A549 (cell line): ENCODE data around the gene MRPL36. TPM values are rescaled to one million over a fixed set of nuclear protein-coding genes. Genes with fewer than 3 reads are reported as not detected.

Experiments used
- ATAC-seq, 2 experiments: fragments of 200-7000 bp in 1 of 2; fragments of >200 bp in 1 of 2; cut with Nextera tagmentation in 1 of 2; cut with Tn5 transposase in 1 of 2; 3 replicates each; pipeline versions ENCODE4 v1.8.0 to v1.9.1; 2018 to 2020; ENCODE audit warnings: mild to moderate bottlenecking in 1 of 2, moderate library complexity in 1 of 2
- CTCF ChIA-PET: fragments of 300-600 bp; sonication (Branson Sonifier 250); formaldehyde crosslinking; extraction: SDS; loops from one replicate; lab custom pipeline; 2021; ENCODE audit warnings: antibody characterized with exemption, inconsistent platforms; lab: Yijun Ruan, JAX
- POLR2A ChIA-PET: fragments of 350-600 bp; formaldehyde crosslinking; extraction: SDS; loops from one replicate; lab custom pipeline; 2021; ENCODE audit warnings: antibody characterized with exemption, inconsistent platforms; lab: Yijun Ruan, JAX
- DNase-seq, 2 experiments: peaks; one replicate each; pipeline versions ENCODE4 v3.0.0 to v3.0.0-alpha.2; 2011 to 2016; ENCODE audit warnings: low read depth in 1 of 2, low spot score in 1 of 2
- FAIRE-seq: peaks from 2 replicates; lab custom pipeline; 2011; peaks lifted over from hg19 to GRCh38; lab: Jason Lieb, UNC
- H3K27ac ChIP-seq, 2 experiments: fragments of >200 bp; sonication (Bioruptor Twin); formaldehyde crosslinking; 3 replicates each; pipeline ENCODE4 v1.5.1; 2016 to 2017
- H3K4me1 ChIP-seq: fragments of >200 bp; sonication (Bioruptor Twin); formaldehyde crosslinking; 3 replicates; pipeline ENCODE4 v1.6.1; 2016
- H3K4me2 ChIP-seq: fragments of >200 bp; sonication (Bioruptor Twin); formaldehyde crosslinking; 3 replicates; pipeline ENCODE4 v1.6.1; 2016
- H3K4me3 ChIP-seq: fragments of >200 bp; sonication (Bioruptor Twin); formaldehyde crosslinking; 3 replicates; pipeline ENCODE4 v1.5.1; 2016
- H3K9me3 ChIP-seq: fragments of >200 bp; sonication (Bioruptor Twin); formaldehyde crosslinking; 3 replicates; pipeline ENCODE4 v1.6.1; 2016
- ATOH8 ChIP-seq: fragments of 250-450 bp; sonication (Bioruptor Pico); IDR thresholded peaks from 2 replicates; pipeline ENCODE4 v1.5.0; 2020; ENCODE audit warnings: low read depth, mild to moderate bottlenecking, moderate library complexity
- CTCF ChIP-seq: fragments of >200 bp; sonication (Bioruptor Twin); formaldehyde crosslinking; IDR thresholded peaks from 3 replicates; pipeline ENCODE4 v1.5.1; 2016
- E2F6 ChIP-seq: IDR thresholded peaks from 2 replicates; pipeline ENCODE4 v1.6.1; 2012; ENCODE audit warnings: low read depth, borderline replicate concordance
- EHF ChIP-seq: fragments of 250-450 bp; sonication (Bioruptor Pico); IDR thresholded peaks from 2 replicates; pipeline ENCODE4 v1.5.0; 2020; ENCODE audit warnings: mild to moderate bottlenecking
- EHMT2 ChIP-seq: fragments of 200-600 bp; sonication (generic); IDR thresholded peaks from 2 replicates; pipeline ENCODE4 v1.6.1; 2016; ENCODE audit warnings: antibody characterized with exemption, low read depth, mild to moderate bottlenecking, moderate library complexity
- ESRRA ChIP-seq: fragments of 150-350 bp; IDR thresholded peaks from 2 replicates; pipeline ENCODE4 v1.6.1; 2014; ENCODE audit warnings: mild to moderate bottlenecking, low read length, borderline replicate concordance
- FOSB ChIP-seq: fragments of 250-450 bp; sonication (Bioruptor Pico); IDR thresholded peaks from 2 replicates; pipeline ENCODE4 v1.5.0; 2020; ENCODE audit warnings: mild to moderate bottlenecking, moderate library complexity
- FOSL2 ChIP-seq, 2 experiments: fragments of 450-650 bp in 1 of 2; fragments of >200 bp in 1 of 2; sonication (Bioruptor Twin) in 1 of 2; formaldehyde crosslinking; IDR thresholded peaks; 2 replicates each; pipeline versions ENCODE4 v1.5.0 to v1.6.1; 2016 to 2020; ENCODE audit warnings: mild to moderate bottlenecking in 1 of 2, moderate library complexity in 1 of 2
- HDAC2 ChIP-seq: fragments of 200-600 bp; sonication (generic); IDR thresholded peaks from 2 replicates; pipeline ENCODE4 v1.6.1; 2016
- HES2 ChIP-seq: fragments of >200 bp; sonication (Bioruptor Twin); formaldehyde crosslinking; IDR thresholded peaks from 2 replicates; pipeline ENCODE4 v1.6.1; 2016
- JUN ChIP-seq, 2 experiments: fragments of >200 bp; sonication (Bioruptor Twin); formaldehyde crosslinking; IDR thresholded peaks; 2 replicates in 1 of 2; 3 replicates in 1 of 2; pipeline ENCODE4 v1.6.1; 2016 to 2017
- JUNB ChIP-seq: fragments of >200 bp; sonication (Bioruptor Twin); formaldehyde crosslinking; IDR thresholded peaks from 2 replicates; pipeline ENCODE4 v1.6.1; 2016
- KDM1A ChIP-seq: fragments of 200-600 bp; sonication (generic); IDR thresholded peaks from 2 replicates; pipeline ENCODE4 v1.6.1; 2016; ENCODE audit warnings: low read depth, mild to moderate bottlenecking
- MYC ChIP-seq: IDR thresholded peaks from 2 replicates; pipeline ENCODE4 v1.6.1; 2012; ENCODE audit warnings: mild to moderate bottlenecking, inconsistent platforms, low read length, improper control_type of control experiment, borderline replicate concordance
- NFE2L2 ChIP-seq: fragments of 150-350 bp; conservative IDR thresholded peaks from 2 replicates; pipeline ENCODE4 v1.6.1; 2014; ENCODE audit warnings: low read length
- NPAS2 ChIP-seq: fragments of 250-450 bp; sonication (Bioruptor Pico); IDR thresholded peaks from 2 replicates; pipeline ENCODE4 v1.8.0; 2022; ENCODE audit warnings: mild to moderate bottlenecking, moderate library complexity, borderline replicate concordance
- NR3C1 ChIP-seq: fragments of >200 bp; sonication (Bioruptor Twin); formaldehyde crosslinking; IDR thresholded peaks from 3 replicates; pipeline ENCODE4 v1.6.1; 2017
- PBX3 ChIP-seq: IDR thresholded peaks from 2 replicates; pipeline ENCODE4 v1.6.1; 2012
- POLR2A ChIP-seq: IDR thresholded peaks from 2 replicates; pipeline ENCODE4 v1.6.1; 2012; ENCODE audit warnings: mild to moderate bottlenecking, low read length
- RAD21 ChIP-seq, 2 experiments: fragments of >200 bp in 1 of 2; sonication (Bioruptor Twin) in 1 of 2; formaldehyde crosslinking in 1 of 2; IDR thresholded peaks in 1 of 2; conservative IDR thresholded peaks in 1 of 2; 2 replicates in 1 of 2; 3 replicates in 1 of 2; pipeline ENCODE4 v1.6.1; 2012 to 2018; ENCODE audit warnings: inconsistent platforms in 1 of 2
- SMC3 ChIP-seq: fragments of >200 bp; sonication (Bioruptor Twin); formaldehyde crosslinking; IDR thresholded peaks from 3 replicates; pipeline ENCODE4 v1.6.1; 2018; ENCODE audit warnings: inconsistent platforms
- TP53 ChIP-seq: fragments of 250-450 bp; sonication (Bioruptor Pico); IDR thresholded peaks from 2 replicates; pipeline ENCODE4 v1.5.0; 2021; ENCODE audit warnings: mild to moderate bottlenecking, moderate library complexity
- USF2 ChIP-seq: fragments of 450-650 bp; IDR thresholded peaks from 2 replicates; pipeline ENCODE4 v1.6.1; 2014; ENCODE audit warnings: antibody characterized with exemption
- ZSCAN20 ChIP-seq: fragments of 250-450 bp; sonication (Bioruptor Pico); IDR thresholded peaks from 2 replicates; pipeline ENCODE4 v1.8.0; 2022; ENCODE audit warnings: mild to moderate bottlenecking, moderate library complexity
- WGBS: methylation state at CpG from one replicate; pipeline ENCODE4 v1.1.6; 2017; ENCODE audit errors: missing lambda C conversion rate; 5-methylcytosine and 5-hydroxymethylcytosine counted together
- polyA plus RNA-seq, 4 experiments: library from polyadenylated mRNA; depleted of rRNA in 3 of 4; stranded (reverse); fragments of >200 nt; fragmentation: RNase III in 1 of 4; extraction: RNeasy Plus Mini Kit Qiagen cat#74134 plus additional on column Dnase treatment in 1 of 4; gene quantifications; 2 replicates in 3 of 4; 3 replicates in 1 of 4; pipeline ENCODE4 v1.2.3, GENCODE V29; 2011 to 2017

MRPL36 gene
- polyA plus RNA-seq, 2 of the 4 experiments (the other 2 are of a cell fraction), result 114 to 127 TPM

- no peaks in the 10 kb centered on the region for H3K4me1 ChIP-seq
- WGBS, result 64% methylated on average over 7 of the region's 7 CpGs
- no peak overlapping the region for H3K27ac ChIP-seq
- POLR2A ChIA-PET, result no interaction called here
- DNase-seq, result no peak
- H3K4me2 ChIP-seq, result no peak overlapping the region
- CTCF ChIA-PET, result interaction anchor here (1.0 kb wide), 1 partner anchor 11 kb away, joined by 3 read pairs; no protein-coding TSS in a partner anchor
- TF ChIP-seq KDM1A (no peak), FOSL2 (IDR thresholded peaks at IDR 0.05) (no peak), FOSL2 (CRISPR knock-in tag; IDR thresholded peaks at IDR 0.05) (no peak), USF2 (no peak), NFE2L2 (no peak), HES2 (no peak), ESRRA (no peak)
- TF ChIP-seq, all 56 proteins: peak for 0
- Histone ChIP-seq H3K4me3 (no peak overlapping the region), H3K9me3 (no peaks in the 10 kb centered on the region)
- FAIRE-seq (no peak), ATAC-seq (no peak)
Observed at GRCh38 chr5:1788200-1788599, 11.4 kb downstream of the MRPL36 start.

GRCh38 chr5:1787472-1788047 is 12.1 kb downstream of the MRPL36 start:
- Histone ChIP-seq H3K9me3 (no peaks in the 10 kb centered on the region), H3K4me3 (no peak overlapping the region), H3K4me2 (no peak overlapping the region), H3K27ac (no peak overlapping the region), H3K4me1 (no peaks in the 10 kb centered on the region)
- FAIRE-seq, result no peak
- ChIA-PET CTCF (no interaction called here), POLR2A (no interaction called here)
- DNase-seq, result no peak
- WGBS, result 50% methylated on average over 11 of the region's 12 CpGs
- ATAC-seq, result no peak
- TF ChIP-seq RAD21 (conservative IDR thresholded peaks at IDR 0.05 in 1 of 2, IDR thresholded peaks at IDR 0.05 in 1 of 2) (no peak), EHMT2 (no peak), NR3C1 (no peak), SMC3 (no peak), TP53 (CRISPR knock-in tag) (no peak), NPAS2 (no peak), HES2 (no peak), ATOH8 (CRISPR knock-in tag) (no peak), NFE2L2 (no peak)

- ATAC-seq, result no peak
- WGBS, result 75% methylated on average over 24 of the region's 29 CpGs
- no peak for DNase-seq
- POLR2A ChIA-PET, result no interaction called here
- no peak for FAIRE-seq
- Histone ChIP-seq H3K9me3 (no peaks in the 10 kb centered on the region), H3K4me1 (no peaks in the 10 kb centered on the region), H3K27ac (no peak overlapping the region), H3K4me2 (no peak overlapping the region), H3K4me3 (no peak overlapping the region)
- CTCF ChIA-PET, result no interaction called here
- TF ChIP-seq POLR2A (no peak), CTCF (no peak), FOSB (CRISPR knock-in tag) (no peak), PBX3 (no peak), E2F6 (no peak), ATOH8 (CRISPR knock-in tag) (no peak), MYC (no peak), ZSCAN20 (CRISPR knock-in tag) (no peak), JUN (IDR thresholded peaks at IDR 0.05) (no peak), EHF (CRISPR knock-in tag) (no peak), HDAC2 (no peak), JUNB (no peak)
Observed at GRCh38 chr5:1786621-1787471, 12.8 kb downstream of the MRPL36 start.
